HG02642 (cell line): ENCODE data around the gene B2M.
A peak's percentile ranks its signal among the peaks of the same experiment; 100 is the strongest.
"Not testable (repeated sequence)": the region's sequence is repeated elsewhere in the genome, so short reads cannot be mapped to it uniquely, and the experiment has no call there.

Experiments used
- ATAC-seq: cut with Tn5 transposase; IDR thresholded peaks from one replicate; pipeline ENCODE4 v1.9.1; 2021; ENCODE audit warnings: mild to moderate bottlenecking; ENCODE audit not compliant: unreplicated experiment, poor library complexity

B2M gene

GRCh38 chr15:44711096-44711742 is at the start of gene B2M, which contains the start of gene PATL2:
Gene B2M (plus strand): TSS chr15:44711517. CDS start chr15:44711547, 30 bp downstream.
Gene PATL2 (minus strand): TSS chr15:44711323. CDS start chr15:44676490, 34,833 bp downstream.
- peak; percentile 87 for ATAC-seq

- no peak for ATAC-seq
These were observed 49.7 kb upstream of the B2M start for GRCh38 chr15:44661576-44661975.

- ATAC-seq = peak; percentile 59
These were observed 48.6 kb upstream of the B2M start for GRCh38 chr15:44662478-44663409.

GRCh38 chr15:44663410-44664308 is 47.7 kb upstream of the B2M start, which contains the start of gene SPG11:
Gene SPG11 (minus strand): TSS chr15:44663662. CDS start chr15:44663647, 15 bp downstream.
- ATAC-seq = peak; percentile 78

GRCh38 chr15:44666210-44667038 is 44.9 kb upstream of the B2M start:
- no peak for ATAC-seq

GRCh38 chr15:44667039-44667360 is 44.3 kb upstream of the B2M start:
- no peak for ATAC-seq

GRCh38 chr15:44668921-44669320 is 42.4 kb upstream of the B2M start:
- no peak for ATAC-seq

- ATAC-seq = no peak
These were observed 41.0 kb upstream of the B2M start for GRCh38 chr15:44670087-44670950.

GRCh38 chr15:44673639-44674038 is 37.7 kb upstream of the B2M start:
- no peak for ATAC-seq

- ATAC-seq = no peak
These were observed 35.4 kb upstream of the B2M start for GRCh38 chr15:44675911-44676310.

- ATAC-seq = no peak
These were observed 34.6 kb upstream of the B2M start for GRCh38 chr15:44676676-44677075.

- no peak for ATAC-seq
These were observed 29.1 kb upstream of the B2M start for GRCh38 chr15:44682211-44682610.

- ATAC-seq = not testable (repeated sequence)
These were observed 28.3 kb upstream of the B2M start for GRCh38 chr15:44682809-44683682.

GRCh38 chr15:44689318-44689717 is 22.0 kb upstream of the B2M start:
- not testable (repeated sequence) for ATAC-seq

- ATAC-seq = not testable (repeated sequence)
These were observed 21.1 kb upstream of the B2M start for GRCh38 chr15:44690245-44690644.

- no peak for ATAC-seq
These were observed 18.7 kb upstream of the B2M start for GRCh38 chr15:44692659-44693058.

GRCh38 chr15:44694416-44694815 is 16.9 kb upstream of the B2M start:
- ATAC-seq = no peak

- ATAC-seq = no peak
These were observed 16.0 kb upstream of the B2M start for GRCh38 chr15:44695294-44695693.
